Nephron (organoid): ENCODE results near the gene CIITA.

Experiments used
- H3K27ac Mint-ChIP-seq, 3 experiments: 2 replicates each; pipeline ENCODE4 v1.8.0; 2020; ENCODE audit warnings: mixed read lengths in 3 of 3, mild to moderate bottlenecking in 2 of 3, moderate library complexity in 1 of 3
- H3K27me3 Mint-ChIP-seq: 2 replicates; pipeline ENCODE4 v1.8.0; 2021; ENCODE audit warnings: low read depth, mild to moderate bottlenecking, moderate library complexity, mixed read lengths
- H3K36me3 Mint-ChIP-seq: 2 replicates; pipeline ENCODE4 v1.8.0; 2020; ENCODE audit warnings: low read depth, mixed read lengths
- H3K4me1 Mint-ChIP-seq: 2 replicates; pipeline ENCODE4 v1.8.0; 2020; ENCODE audit warnings: mixed read lengths
- H3K4me3 Mint-ChIP-seq, 3 experiments: 2 replicates each; pipeline ENCODE4 v1.8.0; 2020; ENCODE audit warnings: mild to moderate bottlenecking in 3 of 3, mixed read lengths in 3 of 3, moderate library complexity in 2 of 3
- H3K9me3 Mint-ChIP-seq: 2 replicates; pipeline ENCODE4 v1.8.0; 2020; ENCODE audit warnings: mixed read lengths
- CTCF ChIP-seq, 3 experiments: fragments of 200-600 bp; sonication (generic); IDR thresholded peaks; one replicate each; pipeline ENCODE4 v1.5.0; 2021; ENCODE audit warnings: antibody characterized with exemption in 3 of 3; ENCODE audit not compliant: unreplicated experiment in 3 of 3

The CIITA gene

GRCh38 chr16:10876315-10876714 is 687 bp upstream of the CIITA start:
- Mint-ChIP-seq H3K4me3 (no peak overlapping the region), H3K9me3 (no peaks in the 10 kb centered on the region), H3K27me3 (peaks cover 88% of the 10 kb centered on the region), H3K27ac (no peak overlapping the region), H3K4me1 (no peaks in the 10 kb centered on the region), H3K36me3 (no peaks in the 10 kb centered on the region)
- TF ChIP-seq CTCF (IDR thresholded peaks at IDR 0.05; ENCODE audit: unreplicated experiment in 3 of 3), result no peak

- H3K36me3 Mint-ChIP-seq, result no peaks in the 10 kb centered on the region
- no peaks in the 10 kb centered on the region for H3K9me3 Mint-ChIP-seq
- no peak overlapping the region for H3K4me3 Mint-ChIP-seq
- no peak overlapping the region for H3K27ac Mint-ChIP-seq
- TF ChIP-seq CTCF (IDR thresholded peaks at IDR 0.05; ENCODE audit: unreplicated experiment in 3 of 3), result no peak
- H3K27me3 Mint-ChIP-seq, result peaks cover 86% of the 10 kb centered on the region
- no peaks in the 10 kb centered on the region for H3K4me1 Mint-ChIP-seq
Measured at GRCh38 chr16:10877472-10877946, 507 bp downstream of the CIITA start.

- no peak for TF ChIP-seq CTCF (IDR thresholded peaks at IDR 0.05; ENCODE audit: unreplicated experiment in 3 of 3)
- Mint-ChIP-seq H3K9me3 (no peaks in the 10 kb centered on the region), H3K27ac (no peak overlapping the region), H3K27me3 (peaks cover 80% of the 10 kb centered on the region), H3K4me3 (no peak overlapping the region), H3K36me3 (no peaks in the 10 kb centered on the region), H3K4me1 (no peaks in the 10 kb centered on the region)
Measured at GRCh38 chr16:10878328-10878643, 1.3 kb downstream of the CIITA start.

GRCh38 chr16:10878644-10879501 is 1.9 kb downstream of the CIITA start:
- H3K36me3 Mint-ChIP-seq, result no peaks in the 10 kb centered on the region
- peaks cover 75% of the 10 kb centered on the region for H3K27me3 Mint-ChIP-seq
- no peaks in the 10 kb centered on the region for H3K9me3 Mint-ChIP-seq
- no peaks in the 10 kb centered on the region for H3K4me1 Mint-ChIP-seq
- peak overlapping the region in 1 of 3 experiments; percentile 17 for H3K4me3 Mint-ChIP-seq
- TF ChIP-seq CTCF (IDR thresholded peaks at IDR 0.05; ENCODE audit: unreplicated experiment in 3 of 3), result no peak
- no peak overlapping the region for H3K27ac Mint-ChIP-seq

DNA sequence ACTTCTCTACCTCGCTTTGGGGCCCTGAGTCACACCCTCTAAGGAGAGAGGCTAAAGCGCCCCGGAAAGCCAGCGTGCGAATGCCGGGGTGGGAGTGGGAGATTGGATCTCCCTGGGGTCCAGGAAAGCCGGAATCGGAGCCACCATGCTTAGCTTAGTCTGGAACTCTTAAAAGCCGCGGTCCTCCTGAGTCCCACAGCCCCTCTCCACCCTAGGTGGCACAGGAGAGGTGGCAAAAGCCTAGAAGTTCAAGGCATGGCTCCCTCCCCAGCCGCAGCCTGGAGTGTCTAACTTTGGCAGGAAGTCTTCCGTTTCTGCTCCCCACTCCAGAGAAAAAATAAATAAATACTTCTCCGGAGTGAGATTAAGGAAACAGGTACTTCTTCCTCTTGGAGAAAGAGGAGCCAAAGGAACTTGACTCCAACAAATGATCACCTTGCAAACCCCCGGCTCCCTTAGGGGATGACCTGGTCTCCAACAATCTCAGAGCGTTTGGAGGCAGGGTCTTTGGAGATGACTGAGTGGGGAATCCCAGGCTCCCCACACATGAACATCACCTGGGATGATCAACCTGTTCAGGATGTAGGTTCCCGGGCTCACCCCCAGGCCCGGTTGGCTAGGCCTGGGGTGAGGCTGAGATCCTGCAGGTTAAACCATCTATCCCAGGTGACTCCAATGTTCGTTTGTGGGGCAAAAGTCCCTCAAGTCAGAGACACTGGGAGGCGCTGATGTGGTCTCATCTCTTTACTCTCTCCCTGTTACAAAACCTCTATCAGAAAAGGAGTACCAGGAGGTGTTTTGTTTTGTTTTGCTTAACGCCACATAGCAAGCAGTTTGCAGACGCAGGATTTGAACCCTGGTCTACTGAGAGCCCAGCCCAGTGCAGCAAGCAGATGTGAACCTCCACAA is 2.9 kb downstream of the CIITA start:
- Mint-ChIP-seq H3K4me1 (no peaks in the 10 kb centered on the region), H3K9me3 (no peaks in the 10 kb centered on the region), H3K27ac (no peak overlapping the region), H3K27me3 (peaks cover 64% of the 10 kb centered on the region), H3K36me3 (no peaks in the 10 kb centered on the region), H3K4me3 (no peak overlapping the region)
- no peak for TF ChIP-seq CTCF (IDR thresholded peaks at IDR 0.05; ENCODE audit: unreplicated experiment in 3 of 3)
